GM06990 (cell line): Measurements from ENCODE around the gene ACSL3.

Source experiments
- DNase-seq: peaks from one replicate; pipeline ENCODE4 v3.0.0-alpha.2; 2011; ENCODE audit not compliant: insufficient read length; ENCODE audit errors: extremely low read depth
- H3K27me3 ChIP-seq: replicated peaks from 2 replicates; pipeline ENCODE4 v1.6.0; 2011; ENCODE audit warnings: low read length; ENCODE audit not compliant: control insufficient read depth, insufficient read depth
- H3K36me3 ChIP-seq: 2 replicates; pipeline ENCODE4 v1.5.1; 2011; ENCODE audit warnings: low read length; ENCODE audit not compliant: control insufficient read depth, insufficient read depth
- H3K4me3 ChIP-seq: replicated peaks from 2 replicates; pipeline ENCODE4 v1.5.1; 2011; ENCODE audit warnings: low read depth, mild to moderate bottlenecking, control low read depth, low read length
- CTCF ChIP-seq: IDR thresholded peaks from 2 replicates; pipeline ENCODE4 v1.5.1; 2011; ENCODE audit warnings: low read length, control low read depth, mild to moderate bottlenecking, inconsistent platforms; ENCODE audit not compliant: insufficient read depth, poor library complexity, severe bottlenecking

The ACSL3 gene

GRCh38 chr2:222955008-222955407 lies 94.2 kb downstream of the ACSL3 start:
- DNase-seq: no peak
- H3K36me3 ChIP-seq: no peaks in the 10 kb centered on the region
- no peaks in the 10 kb centered on the region for H3K27me3 ChIP-seq
- TF ChIP-seq CTCF: no peak
- no peak overlapping the region for H3K4me3 ChIP-seq

GRCh38 chr2:222959358-222959757 lies 98.5 kb downstream of the ACSL3 start:
- Histone ChIP-seq H3K27me3 (no peaks in the 10 kb centered on the region), H3K36me3 (no peaks in the 10 kb centered on the region), H3K4me3 (no peak overlapping the region)
- DNase-seq: no peak
- no peak for TF ChIP-seq CTCF

- DNase-seq: no peak
- no peaks in the 10 kb centered on the region for H3K27me3 ChIP-seq
- no peaks in the 10 kb centered on the region for H3K36me3 ChIP-seq
- TF ChIP-seq CTCF: no peak
- H3K4me3 ChIP-seq: no peak overlapping the region
Measured at GRCh38 chr2:222960126-222960525, 99.3 kb downstream of the ACSL3 start.

- H3K27me3 ChIP-seq: no peaks in the 10 kb centered on the region; the same call in 1 of the 2 replicates
- H3K4me3 ChIP-seq: no peak overlapping the region
- H3K36me3 ChIP-seq: no peaks in the 10 kb centered on the region
- no peak for TF ChIP-seq CTCF
- no peak for DNase-seq
Measured at GRCh38 chr2:222963641-222964040, 102.8 kb downstream of the ACSL3 start.

- Histone ChIP-seq H3K4me3 (no peak overlapping the region), H3K36me3 (no peaks in the 10 kb centered on the region), H3K27me3 (no peaks in the 10 kb centered on the region; the same call in 1 of the 2 replicates)
- no peak for TF ChIP-seq CTCF
- no peak for DNase-seq
Measured at GRCh38 chr2:222964376-222965031, 103.7 kb downstream of the ACSL3 start.

- Histone ChIP-seq H3K4me3 (no peak overlapping the region), H3K36me3 (no peaks in the 10 kb centered on the region), H3K27me3 (no peaks in the 10 kb centered on the region; the same call in 1 of the 2 replicates)
- DNase-seq: no peak
- no peak for TF ChIP-seq CTCF
Measured at GRCh38 chr2:222965555-222965954, 104.7 kb downstream of the ACSL3 start.
